ENCODE results near the gene NACAD.

The NACAD gene

DNA sequence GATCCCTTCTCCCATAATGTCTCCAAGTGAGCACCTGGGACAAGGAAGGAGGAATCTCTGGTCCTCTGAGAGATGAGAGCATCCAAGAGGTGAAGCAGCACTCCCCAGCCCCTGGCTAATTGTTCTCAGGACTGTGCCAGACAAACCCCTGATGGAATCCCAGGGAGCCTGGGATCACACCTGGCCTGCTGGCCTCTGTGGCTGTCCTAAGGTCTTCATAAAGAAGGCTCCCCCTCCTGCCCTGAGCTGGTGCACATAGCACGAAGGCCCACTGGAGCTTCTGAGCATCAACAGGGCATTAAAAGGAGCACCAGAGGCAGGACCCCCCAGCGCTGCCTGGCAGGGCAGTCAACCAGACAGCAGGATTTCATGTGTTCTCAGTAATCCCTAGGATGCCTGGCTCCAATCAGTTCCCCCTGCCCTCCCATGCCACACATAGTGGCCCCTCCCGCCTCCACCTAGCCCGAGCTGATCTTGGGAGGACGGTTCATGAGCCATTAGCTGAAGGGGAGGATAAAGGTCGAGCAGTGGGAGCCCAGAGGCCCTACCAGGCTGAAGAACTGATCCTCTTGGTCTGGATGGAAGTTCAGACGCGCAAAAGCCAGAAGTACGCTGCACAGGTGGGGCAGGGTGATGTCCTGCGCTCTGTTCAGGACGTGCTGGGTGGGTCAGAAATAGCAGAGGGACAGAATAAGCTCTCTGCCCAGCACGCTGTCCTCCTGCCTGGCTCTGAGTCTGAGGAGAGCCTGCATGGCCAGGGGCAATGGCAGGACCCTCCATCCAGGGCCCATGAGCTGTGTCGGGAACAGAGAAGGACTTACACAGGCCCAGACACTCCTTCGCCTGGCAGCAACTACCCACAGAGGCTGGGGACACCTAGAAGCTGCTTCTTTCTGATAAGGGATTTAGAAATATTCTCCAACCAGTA lies 14.3 kb upstream of the NACAD start:
- Histone ChIP-seq H3K9ac (ENCODE audit: low read depth in 1 of 2, low read length in 2 of 2) (no peak overlapping the region), H3K36me3 (ENCODE audit: control insufficient read depth in 1 of 2, insufficient read depth in 2 of 2, low read length in 2 of 2) (peaks cover 80 to 100% of the 10 kb centered on the region in 2 donors), H3K4me1 (ENCODE audit: control insufficient read depth in 1 of 2, insufficient read depth in 2 of 2, low read length in 2 of 2) (peaks cover 12 to 14% of the 10 kb centered on the region in 2 donors), H3K9me3 (ENCODE audit: control insufficient read depth in 1 of 2, low read length in 2 of 2) (no peaks in the 10 kb centered on the region), H3K27ac (ENCODE audit: low read depth, low read length) (no peak overlapping the region), H3K27me3 (ENCODE audit: control insufficient read depth in 1 of 2, insufficient read depth in 2 of 2, low read length in 2 of 2) (no peaks in the 10 kb centered on the region), H3K4me3 (ENCODE audit: low read depth in 1 of 2, low read length in 2 of 2) (no peak overlapping the region)

GRCh38 chr7:45101748-45102147 lies 13.0 kb upstream of the NACAD start:
- no peaks in the 10 kb centered on the region for H3K27me3 ChIP-seq (ENCODE audit: control insufficient read depth in 1 of 2, insufficient read depth in 2 of 2, low read length in 2 of 2)
- H3K9ac ChIP-seq (ENCODE audit: low read depth in 1 of 2, low read length in 2 of 2), result no peak overlapping the region
- H3K27ac ChIP-seq (ENCODE audit: low read depth, low read length), result no peak overlapping the region
- peaks cover 0 to under 1% of the 10 kb centered on the region in 2 donors for H3K4me1 ChIP-seq (ENCODE audit: control insufficient read depth in 1 of 2, insufficient read depth in 2 of 2, low read length in 2 of 2)
- H3K9me3 ChIP-seq (ENCODE audit: control insufficient read depth in 1 of 2, low read length in 2 of 2), result no peaks in the 10 kb centered on the region
- no peak overlapping the region for H3K4me3 ChIP-seq (ENCODE audit: low read depth in 1 of 2, low read length in 2 of 2)
- peaks cover 70 to 88% of the 10 kb centered on the region in 2 donors for H3K36me3 ChIP-seq (ENCODE audit: control insufficient read depth in 1 of 2, insufficient read depth in 2 of 2, low read length in 2 of 2)

- no peak overlapping the region for H3K4me3 ChIP-seq (ENCODE audit: low read depth in 1 of 2, low read length in 2 of 2)
- H3K9ac ChIP-seq (ENCODE audit: low read depth in 1 of 2, low read length in 2 of 2), result no peak overlapping the region
- no peaks in the 10 kb centered on the region for H3K9me3 ChIP-seq (ENCODE audit: control insufficient read depth in 1 of 2, low read length in 2 of 2)
- H3K4me1 ChIP-seq (ENCODE audit: control insufficient read depth in 1 of 2, insufficient read depth in 2 of 2, low read length in 2 of 2), result no peaks in the 10 kb centered on the region
- no peaks in the 10 kb centered on the region for H3K27me3 ChIP-seq (ENCODE audit: control insufficient read depth in 1 of 2, insufficient read depth in 2 of 2, low read length in 2 of 2)
- H3K27ac ChIP-seq (ENCODE audit: low read depth, low read length), result no peak overlapping the region
- H3K36me3 ChIP-seq (ENCODE audit: control insufficient read depth in 1 of 2, insufficient read depth in 2 of 2, low read length in 2 of 2), result peaks cover 67 to 80% of the 10 kb centered on the region in 2 donors
Observed at GRCh38 chr7:45100761-45101480, 12.2 kb upstream of the NACAD start.

- Histone ChIP-seq H3K36me3 (ENCODE audit: control insufficient read depth in 1 of 2, insufficient read depth in 2 of 2, low read length in 2 of 2) (peaks cover 59 to 72% of the 10 kb centered on the region in 2 donors), H3K9ac (ENCODE audit: low read depth in 1 of 2, low read length in 2 of 2) (no peak overlapping the region), H3K27ac (ENCODE audit: low read depth, low read length) (no peak overlapping the region), H3K4me1 (ENCODE audit: control insufficient read depth in 1 of 2, insufficient read depth in 2 of 2, low read length in 2 of 2) (no peaks in the 10 kb centered on the region), H3K27me3 (ENCODE audit: control insufficient read depth in 1 of 2, insufficient read depth in 2 of 2, low read length in 2 of 2) (no peaks in the 10 kb centered on the region), H3K9me3 (ENCODE audit: control insufficient read depth in 1 of 2, low read length in 2 of 2) (peaks cover 0 to under 1% of the 10 kb centered on the region in 2 donors), H3K4me3 (ENCODE audit: low read depth in 1 of 2, low read length in 2 of 2) (no peak overlapping the region)
Observed at GRCh38 chr7:45099891-45100760, 11.4 kb upstream of the NACAD start.

DNA sequence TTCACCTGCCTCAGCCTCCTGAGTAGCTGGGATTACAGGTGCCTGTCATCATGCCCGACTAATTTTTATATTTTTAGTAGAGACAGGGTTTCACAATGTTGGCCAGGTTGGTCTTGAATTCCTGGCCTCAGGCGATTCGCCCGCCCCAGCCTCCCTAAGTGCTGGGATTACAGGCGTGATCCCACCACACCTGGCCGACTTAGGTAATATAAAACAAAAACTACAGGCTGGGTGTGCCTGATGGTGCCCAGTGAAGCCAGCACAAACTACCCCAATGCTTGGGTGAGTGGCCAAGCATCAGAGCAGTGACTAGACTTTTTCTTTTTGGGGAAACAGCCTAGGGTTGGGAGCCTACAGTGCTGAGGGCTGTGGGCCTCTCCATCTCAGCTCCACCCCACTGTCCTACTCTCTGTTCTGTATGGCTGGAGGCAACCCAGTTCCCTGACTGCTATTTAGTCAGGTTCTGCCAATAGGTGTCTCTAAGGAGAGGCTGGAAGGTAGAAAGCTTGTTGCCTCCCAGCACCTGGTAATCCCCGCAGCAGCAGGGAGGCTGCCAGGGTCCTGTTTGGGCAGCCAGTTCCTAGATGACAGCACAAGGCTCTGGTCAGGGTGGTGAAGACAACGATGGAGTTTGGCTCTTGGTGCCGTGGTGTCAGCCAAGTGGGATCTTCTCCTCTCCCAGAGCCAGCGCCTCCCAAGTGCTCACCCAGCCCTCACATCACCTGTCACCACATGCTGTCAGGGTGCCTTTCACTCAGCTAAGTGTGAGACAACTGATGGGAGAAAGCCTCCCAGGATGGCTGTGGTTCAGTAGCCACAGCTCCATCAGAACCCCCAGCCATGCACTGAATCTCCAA lies 10.4 kb upstream of the NACAD start:
- peaks cover 0 to 6% of the 10 kb centered on the region in 2 donors for H3K9me3 ChIP-seq (ENCODE audit: control insufficient read depth in 1 of 2, low read length in 2 of 2)
- H3K27me3 ChIP-seq (ENCODE audit: control insufficient read depth in 1 of 2, insufficient read depth in 2 of 2, low read length in 2 of 2), result no peaks in the 10 kb centered on the region
- no peak overlapping the region for H3K27ac ChIP-seq (ENCODE audit: low read depth, low read length)
- no peak overlapping the region for H3K9ac ChIP-seq (ENCODE audit: low read depth in 1 of 2, low read length in 2 of 2)
- no peak overlapping the region for H3K4me3 ChIP-seq (ENCODE audit: low read depth in 1 of 2, low read length in 2 of 2)
- H3K4me1 ChIP-seq (ENCODE audit: control insufficient read depth in 1 of 2, insufficient read depth in 2 of 2, low read length in 2 of 2), result no peaks in the 10 kb centered on the region
- peaks cover 50 to 63% of the 10 kb centered on the region in 2 donors for H3K36me3 ChIP-seq (ENCODE audit: control insufficient read depth in 1 of 2, insufficient read depth in 2 of 2, low read length in 2 of 2)

GRCh38 chr7:45092931-45093235 lies 4.1 kb upstream of the NACAD start:
- Histone ChIP-seq H3K27me3 (ENCODE audit: control insufficient read depth in 1 of 2, insufficient read depth in 2 of 2, low read length in 2 of 2) (peaks cover 6 to 9% of the 10 kb centered on the region in 2 donors), H3K4me3 (ENCODE audit: low read depth in 1 of 2, low read length in 2 of 2) (no peak overlapping the region), H3K4me1 (ENCODE audit: control insufficient read depth in 1 of 2, insufficient read depth in 2 of 2, low read length in 2 of 2) (no peaks in the 10 kb centered on the region), H3K36me3 (ENCODE audit: control insufficient read depth in 1 of 2, insufficient read depth in 2 of 2, low read length in 2 of 2) (no peaks in the 10 kb centered on the region), H3K27ac (ENCODE audit: low read depth, low read length) (no peak overlapping the region), H3K9me3 (ENCODE audit: control insufficient read depth in 1 of 2, low read length in 2 of 2) (peaks cover 0 to 6% of the 10 kb centered on the region in 2 donors), H3K9ac (ENCODE audit: low read depth in 1 of 2, low read length in 2 of 2) (no peak overlapping the region)

DNA sequence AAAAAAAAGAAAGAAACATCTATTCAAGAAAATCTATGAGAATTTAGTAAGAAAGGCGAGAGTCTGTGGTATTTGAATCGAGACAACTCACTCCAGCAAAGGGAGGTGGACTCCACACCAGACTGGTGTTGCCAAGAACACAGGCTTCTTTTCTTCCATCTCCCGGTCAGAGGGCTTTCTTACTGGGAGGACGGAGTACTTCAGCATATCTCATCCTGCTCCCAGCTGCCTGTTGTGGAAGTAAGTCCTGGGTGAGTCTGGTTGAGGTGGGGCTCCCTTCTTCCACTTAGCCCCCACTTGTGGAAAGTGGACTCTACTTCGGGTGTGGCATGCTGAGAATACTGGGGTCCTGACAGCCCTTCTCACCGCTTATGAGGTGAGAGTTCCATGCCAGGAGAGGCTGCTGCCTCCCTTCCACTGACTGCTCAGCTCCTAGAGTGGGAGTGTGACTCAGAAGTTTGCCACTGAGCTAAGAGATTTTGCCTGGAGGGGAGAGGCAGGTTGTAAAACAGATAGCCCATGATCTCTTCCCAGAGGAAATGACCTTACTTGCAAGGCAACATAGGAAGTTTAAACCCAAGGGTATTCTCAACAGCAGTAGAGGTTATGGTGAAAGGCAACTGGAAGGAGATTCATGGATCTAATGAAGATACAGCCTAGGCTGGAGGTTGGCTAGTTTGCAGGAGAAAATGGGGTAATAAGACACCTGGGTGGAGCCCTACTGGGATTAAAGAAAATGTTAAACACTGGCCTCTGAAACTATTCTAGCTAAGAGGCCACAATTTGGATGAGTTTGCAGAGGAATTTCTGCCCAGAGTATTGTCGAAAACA lies 3.5 kb upstream of the NACAD start:
- Histone ChIP-seq H3K36me3 (ENCODE audit: control insufficient read depth in 1 of 2, insufficient read depth in 2 of 2, low read length in 2 of 2) (no peaks in the 10 kb centered on the region), H3K9ac (ENCODE audit: low read depth in 1 of 2, low read length in 2 of 2) (no peak overlapping the region), H3K27ac (ENCODE audit: low read depth, low read length) (no peak overlapping the region), H3K4me3 (ENCODE audit: low read depth in 1 of 2, low read length in 2 of 2) (no peak overlapping the region), H3K4me1 (ENCODE audit: control insufficient read depth in 1 of 2, insufficient read depth in 2 of 2, low read length in 2 of 2) (no peaks in the 10 kb centered on the region), H3K9me3 (ENCODE audit: control insufficient read depth in 1 of 2, low read length in 2 of 2) (peaks cover 0 to 6% of the 10 kb centered on the region in 2 donors), H3K27me3 (ENCODE audit: control insufficient read depth in 1 of 2, insufficient read depth in 2 of 2, low read length in 2 of 2) (peaks cover 6 to 9% of the 10 kb centered on the region in 2 donors)

- Histone ChIP-seq H3K4me1 (ENCODE audit: control insufficient read depth in 1 of 2, insufficient read depth in 2 of 2, low read length in 2 of 2) (no peaks in the 10 kb centered on the region), H3K9ac (ENCODE audit: low read depth in 1 of 2, low read length in 2 of 2) (no peak overlapping the region), H3K27ac (ENCODE audit: low read depth, low read length) (no peak overlapping the region)
Observed at GRCh38 chr7:45089341-45089891, 647 bp upstream of the NACAD start.

More at GRCh38 chr7:45089341-45089891, 647 bp upstream of the NACAD start:
- no peaks in the 10 kb centered on the region for H3K36me3 ChIP-seq (ENCODE audit: control insufficient read depth in 1 of 2, insufficient read depth in 2 of 2, low read length in 2 of 2)
- peak overlapping the region; percentile 52 to 62 for H3K4me3 ChIP-seq (ENCODE audit: low read depth in 1 of 2, low read length in 2 of 2)
- no peaks in the 10 kb centered on the region for H3K9me3 ChIP-seq (ENCODE audit: control insufficient read depth in 1 of 2, low read length in 2 of 2)
- H3K27me3 ChIP-seq (ENCODE audit: control insufficient read depth in 1 of 2, insufficient read depth in 2 of 2, low read length in 2 of 2), result peaks cover 6 to 9% of the 10 kb centered on the region in 2 donors
